ENCODE data around the gene RNF114.
"Not testable (repeated sequence)": the region's sequence is repeated elsewhere in the genome, so short reads cannot be mapped to it uniquely, and the experiment has no call there.

RNF114 gene

DNA sequence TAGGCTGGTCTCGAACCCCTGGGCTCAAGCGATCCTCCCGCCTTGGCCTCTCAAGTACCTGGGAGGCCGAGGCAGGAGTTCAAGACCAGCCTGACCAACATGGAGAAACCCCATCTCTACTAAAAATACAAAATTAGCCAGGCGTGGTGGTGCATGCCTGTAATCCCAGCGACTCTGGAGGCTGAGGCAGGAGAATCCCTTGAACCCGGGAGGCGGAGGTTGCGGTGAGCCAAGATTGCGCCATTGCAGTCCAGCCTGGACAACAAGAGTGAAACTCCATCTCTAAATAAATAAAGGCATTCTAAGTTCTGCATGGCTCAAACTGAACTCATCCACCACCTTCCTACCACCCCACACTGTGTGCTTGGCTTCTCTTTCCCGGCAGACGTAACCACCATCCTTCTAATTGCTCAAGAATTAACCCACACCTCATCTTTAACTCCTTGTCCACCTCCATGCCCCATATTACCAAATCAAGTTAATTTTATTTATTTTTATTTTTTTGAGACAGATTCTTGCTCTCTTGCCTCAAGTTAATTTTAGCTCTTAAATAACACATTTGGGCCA is 19.7 kb downstream of the RNF114 start:
- H3K4me3 ChIP-seq (ENCODE audit: low read depth, low read length); H3K9ac ChIP-seq (ENCODE audit: low read length); H3K27ac ChIP-seq (ENCODE audit: low read depth, low read length); H3K4me1 ChIP-seq (ENCODE audit: control insufficient read depth, insufficient read depth, low read length); H3K27me3 ChIP-seq (ENCODE audit: control insufficient read depth, insufficient read depth, low read length); H3K9me3 ChIP-seq (ENCODE audit: control insufficient read depth, insufficient read depth, low read depth, low read length): not testable (repeated sequence)
- H3K36me3 ChIP-seq (ENCODE audit: control insufficient read depth, insufficient read depth, low read length) = peaks cover 61% of the 10 kb centered on the region

DNA sequence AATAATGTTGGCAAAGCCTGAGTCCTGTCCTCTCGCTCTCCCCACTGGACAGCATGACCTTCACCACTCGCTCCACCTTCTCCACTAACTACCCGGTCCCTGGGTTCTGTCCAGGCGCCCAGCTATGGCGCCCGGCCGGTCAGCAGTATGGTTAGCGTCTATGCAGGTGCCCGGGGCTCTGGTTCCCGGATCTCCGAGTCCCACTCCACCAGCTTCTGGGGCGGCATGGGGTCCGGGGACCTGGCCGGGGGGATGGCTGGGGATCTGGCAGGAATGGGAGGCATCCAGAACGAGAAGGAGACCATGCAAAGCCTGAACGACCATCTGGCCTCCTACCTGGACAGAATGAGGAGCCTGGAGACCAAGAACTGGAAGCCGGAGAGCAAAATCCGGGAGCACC is 20.5 kb downstream of the RNF114 start:
- Histone ChIP-seq H3K9me3 (ENCODE audit: control insufficient read depth, insufficient read depth, low read depth, low read length) (no peaks in the 10 kb centered on the region), H3K36me3 (ENCODE audit: control insufficient read depth, insufficient read depth, low read length) (peaks cover 55% of the 10 kb centered on the region), H3K27ac (ENCODE audit: low read depth, low read length) (no peak overlapping the region), H3K4me3 (ENCODE audit: low read depth, low read length) (no peak overlapping the region), H3K9ac (ENCODE audit: low read length) (no peak overlapping the region), H3K27me3 (ENCODE audit: control insufficient read depth, insufficient read depth, low read length) (no peaks in the 10 kb centered on the region), H3K4me1 (ENCODE audit: control insufficient read depth, insufficient read depth, low read length) (no peaks in the 10 kb centered on the region)

DNA sequence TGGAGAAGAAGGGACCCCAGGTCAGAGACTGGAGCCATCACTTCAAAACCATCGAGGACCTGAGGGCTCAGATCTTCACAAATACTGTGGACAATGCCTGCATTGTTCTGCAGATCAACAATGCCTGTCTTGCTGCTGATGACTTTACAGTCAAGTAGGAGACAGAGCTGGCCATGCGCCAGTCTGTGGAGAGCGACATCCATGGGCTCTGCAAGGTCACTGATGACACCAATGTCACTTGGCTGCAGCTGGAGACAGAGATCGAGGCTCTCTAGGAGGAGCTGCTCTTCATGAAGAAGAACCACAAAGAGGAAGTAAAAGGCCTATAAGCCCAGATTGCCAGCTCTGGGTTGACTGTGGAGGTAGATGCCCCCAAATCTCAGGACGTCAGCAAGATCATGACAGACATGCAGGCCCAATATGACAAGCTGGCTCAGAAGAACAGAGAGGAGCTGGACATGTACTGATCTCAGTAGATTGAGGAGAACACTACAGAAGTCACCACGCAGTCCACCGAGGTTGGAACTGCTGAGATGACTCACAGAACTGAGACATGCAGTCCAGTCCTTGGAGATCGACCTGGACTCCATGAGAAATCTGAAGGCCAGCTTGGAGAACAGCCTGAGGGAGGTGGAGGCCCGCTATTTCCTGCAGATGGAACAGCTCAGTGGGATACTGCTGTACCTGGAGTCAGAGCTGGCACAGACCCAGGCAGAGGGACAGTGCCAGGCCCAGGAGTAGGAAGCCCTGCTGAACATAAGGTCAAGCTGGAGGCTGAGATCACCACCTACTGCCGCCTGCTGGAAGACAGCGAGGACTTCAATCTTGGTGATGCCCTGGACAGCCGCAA is 21.1 kb downstream of the RNF114 start:
- H3K27ac ChIP-seq (ENCODE audit: low read depth, low read length); H3K9me3 ChIP-seq (ENCODE audit: control insufficient read depth, insufficient read depth, low read depth, low read length); H3K4me3 ChIP-seq (ENCODE audit: low read depth, low read length); H3K9ac ChIP-seq (ENCODE audit: low read length); H3K4me1 ChIP-seq (ENCODE audit: control insufficient read depth, insufficient read depth, low read length); H3K27me3 ChIP-seq (ENCODE audit: control insufficient read depth, insufficient read depth, low read length): not testable (repeated sequence)
- H3K36me3 ChIP-seq (ENCODE audit: control insufficient read depth, insufficient read depth, low read length) = peaks cover 49% of the 10 kb centered on the region

DNA sequence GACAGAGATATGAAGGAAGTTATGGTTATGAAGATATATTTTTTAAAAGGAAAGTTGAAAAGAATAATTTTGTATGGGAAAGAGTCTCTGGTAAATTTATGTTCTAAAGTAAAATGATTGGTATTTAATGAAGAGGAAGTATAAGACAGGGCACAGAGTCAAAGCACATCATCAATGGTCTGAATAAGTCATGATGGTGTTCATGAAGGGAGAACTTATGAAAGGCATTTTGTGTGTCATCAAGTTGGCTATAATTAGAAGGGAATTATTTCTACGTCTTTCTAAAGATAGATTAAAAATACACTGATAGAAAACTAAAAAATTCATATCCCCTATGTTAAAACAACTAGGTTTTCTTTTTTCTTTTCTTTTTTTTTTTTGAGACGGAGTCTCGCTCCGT is 25.2 kb downstream of the RNF114 start:
- H3K27me3 ChIP-seq (ENCODE audit: control insufficient read depth, insufficient read depth, low read length) = no peaks in the 10 kb centered on the region
- no peak overlapping the region for H3K27ac ChIP-seq (ENCODE audit: low read depth, low read length)
- H3K9ac ChIP-seq (ENCODE audit: low read length) = no peak overlapping the region
- H3K4me3 ChIP-seq (ENCODE audit: low read depth, low read length) = no peak overlapping the region
- H3K36me3 ChIP-seq (ENCODE audit: control insufficient read depth, insufficient read depth, low read length) = peaks cover 13% of the 10 kb centered on the region
- no peaks in the 10 kb centered on the region for H3K9me3 ChIP-seq (ENCODE audit: control insufficient read depth, insufficient read depth, low read depth, low read length)
- H3K4me1 ChIP-seq (ENCODE audit: control insufficient read depth, insufficient read depth, low read length) = no peaks in the 10 kb centered on the region

DNA sequence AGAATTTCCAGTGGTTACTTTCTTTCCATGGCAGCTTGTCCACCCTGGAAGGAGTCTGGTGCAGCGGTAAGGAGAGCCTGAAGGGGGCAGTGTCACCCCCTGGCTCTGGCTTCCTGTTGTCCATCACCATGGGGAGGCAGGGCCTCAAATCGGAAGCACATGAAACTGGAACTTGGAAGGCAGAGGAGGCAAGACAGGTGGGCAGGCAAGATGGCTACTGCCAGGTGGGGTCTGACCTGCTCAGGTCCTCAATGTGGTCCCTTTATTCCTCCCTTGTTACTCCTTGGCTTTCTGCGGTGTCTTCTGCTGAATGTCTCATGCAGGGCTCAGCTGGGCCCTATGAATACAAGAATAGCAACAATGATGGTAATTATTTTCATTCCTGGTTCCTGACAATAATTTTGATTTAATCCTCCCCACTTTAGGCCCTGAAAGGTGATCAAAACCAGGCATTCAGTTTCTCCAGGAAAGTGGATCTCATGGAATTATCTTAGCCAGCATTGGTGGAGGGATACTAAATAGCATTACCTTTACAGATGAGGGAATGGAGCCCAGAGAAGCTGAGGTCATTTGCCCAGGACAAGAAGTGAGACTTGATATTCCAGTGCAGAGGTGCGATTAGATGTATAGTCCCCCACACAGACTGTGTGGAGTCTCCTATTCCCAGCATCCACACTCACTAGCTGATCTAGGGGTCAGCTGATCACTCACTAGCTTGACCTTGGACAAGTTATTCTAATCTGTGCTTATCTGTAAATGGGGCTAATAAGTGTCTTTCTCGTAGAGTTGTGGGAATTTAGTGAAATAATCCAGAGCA is 29.0 kb downstream of the RNF114 start:
- Histone ChIP-seq H3K36me3 (ENCODE audit: control insufficient read depth, insufficient read depth, low read length) (no peaks in the 10 kb centered on the region), H3K4me3 (ENCODE audit: low read depth, low read length) (no peak overlapping the region)

DNA sequence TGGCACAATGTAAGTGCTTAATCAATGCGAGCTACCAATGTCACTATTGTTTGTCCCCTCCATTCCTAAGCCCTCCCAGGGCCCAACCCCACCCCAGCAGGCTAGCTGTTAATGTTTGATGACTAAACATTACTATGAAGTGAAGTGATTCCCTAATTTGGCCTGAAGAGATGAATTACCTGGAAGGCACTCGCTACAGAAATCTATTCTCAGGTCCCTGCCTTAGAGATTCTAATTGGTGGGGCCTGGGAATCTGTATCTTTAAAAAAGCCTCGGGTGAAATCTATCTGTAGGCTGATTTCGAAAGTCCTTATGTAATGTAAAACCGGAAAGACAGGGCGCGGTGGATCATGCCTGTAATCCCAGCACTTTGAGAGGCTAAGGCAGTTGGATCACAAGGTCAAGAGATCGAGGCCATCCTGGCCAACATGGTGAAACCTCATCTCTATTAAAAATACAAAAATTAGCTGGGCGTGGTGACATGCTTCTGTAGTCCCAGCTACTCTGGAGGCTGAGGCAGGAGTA is 29.6 kb downstream of the RNF114 start:
- Histone ChIP-seq H3K27me3 (ENCODE audit: control insufficient read depth, insufficient read depth, low read length) (no peaks in the 10 kb centered on the region), H3K9ac (ENCODE audit: low read length) (no peak overlapping the region), H3K9me3 (ENCODE audit: control insufficient read depth, insufficient read depth, low read depth, low read length) (no peaks in the 10 kb centered on the region), H3K36me3 (ENCODE audit: control insufficient read depth, insufficient read depth, low read length) (no peaks in the 10 kb centered on the region), H3K4me3 (ENCODE audit: low read depth, low read length) (no peak overlapping the region), H3K4me1 (ENCODE audit: control insufficient read depth, insufficient read depth, low read length) (no peaks in the 10 kb centered on the region), H3K27ac (ENCODE audit: low read depth, low read length) (no peak overlapping the region)

More for the DNA sequence above, 29.0 kb downstream of the RNF114 start:
- no peak overlapping the region for H3K27ac ChIP-seq (ENCODE audit: low read depth, low read length)
- no peaks in the 10 kb centered on the region for H3K9me3 ChIP-seq (ENCODE audit: control insufficient read depth, insufficient read depth, low read depth, low read length)
- H3K4me1 ChIP-seq (ENCODE audit: control insufficient read depth, insufficient read depth, low read length) = no peaks in the 10 kb centered on the region
- H3K9ac ChIP-seq (ENCODE audit: low read length) = no peak overlapping the region
- H3K27me3 ChIP-seq (ENCODE audit: control insufficient read depth, insufficient read depth, low read length) = no peaks in the 10 kb centered on the region

DNA sequence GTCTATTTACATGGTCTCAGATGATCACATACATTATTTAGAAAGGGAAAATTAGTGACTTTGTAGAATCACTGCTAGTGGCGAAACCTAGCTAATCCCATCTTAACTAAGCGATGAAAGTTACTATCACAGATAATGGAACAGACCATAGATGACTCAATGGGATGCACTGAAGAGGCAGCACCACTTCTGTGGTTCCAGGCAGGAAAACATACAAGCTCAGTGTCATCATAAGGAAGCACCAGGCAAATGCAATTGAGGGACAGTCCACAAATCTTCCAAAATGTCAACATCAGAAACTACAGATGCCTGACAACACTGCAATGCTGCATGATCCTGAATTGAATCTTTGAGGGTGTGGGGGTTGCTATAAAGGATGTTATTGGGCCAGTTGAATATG is 30.7 kb downstream of the RNF114 start:
- no peaks in the 10 kb centered on the region for H3K4me1 ChIP-seq (ENCODE audit: control insufficient read depth, insufficient read depth, low read length)
- no peak overlapping the region for H3K27ac ChIP-seq (ENCODE audit: low read depth, low read length)
- H3K4me3 ChIP-seq (ENCODE audit: low read depth, low read length) = no peak overlapping the region
- H3K36me3 ChIP-seq (ENCODE audit: control insufficient read depth, insufficient read depth, low read length) = no peaks in the 10 kb centered on the region
- no peak overlapping the region for H3K9ac ChIP-seq (ENCODE audit: low read length)
- no peaks in the 10 kb centered on the region for H3K9me3 ChIP-seq (ENCODE audit: control insufficient read depth, insufficient read depth, low read depth, low read length)
- no peaks in the 10 kb centered on the region for H3K27me3 ChIP-seq (ENCODE audit: control insufficient read depth, insufficient read depth, low read length)

DNA sequence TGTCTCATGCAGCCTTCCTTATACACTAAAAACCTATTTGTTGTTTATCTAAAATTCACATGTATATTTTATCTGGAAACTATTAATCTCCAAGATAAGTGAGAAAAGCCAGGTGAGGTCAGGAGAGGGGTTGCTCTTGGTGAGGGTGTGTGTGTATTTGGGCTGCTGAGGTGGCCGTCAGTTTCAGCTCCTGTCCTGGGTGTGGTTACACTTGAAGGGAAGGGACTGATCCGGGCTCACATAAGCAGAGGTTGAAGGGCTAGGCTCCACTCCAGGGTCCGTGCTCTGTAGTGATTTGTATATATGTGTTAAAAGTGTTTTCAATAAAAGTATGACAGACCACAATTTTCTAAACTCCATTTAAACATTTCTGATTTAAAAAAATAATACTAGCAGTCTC is 33.0 kb downstream of the RNF114 start:
- Histone ChIP-seq H3K9me3 (ENCODE audit: control insufficient read depth, insufficient read depth, low read depth, low read length) (no peaks in the 10 kb centered on the region), H3K27ac (ENCODE audit: low read depth, low read length) (no peak overlapping the region), H3K36me3 (ENCODE audit: control insufficient read depth, insufficient read depth, low read length) (no peaks in the 10 kb centered on the region), H3K4me1 (ENCODE audit: control insufficient read depth, insufficient read depth, low read length) (no peaks in the 10 kb centered on the region), H3K27me3 (ENCODE audit: control insufficient read depth, insufficient read depth, low read length) (no peaks in the 10 kb centered on the region), H3K9ac (ENCODE audit: low read length) (no peak overlapping the region), H3K4me3 (ENCODE audit: low read depth, low read length) (no peak overlapping the region)

DNA sequence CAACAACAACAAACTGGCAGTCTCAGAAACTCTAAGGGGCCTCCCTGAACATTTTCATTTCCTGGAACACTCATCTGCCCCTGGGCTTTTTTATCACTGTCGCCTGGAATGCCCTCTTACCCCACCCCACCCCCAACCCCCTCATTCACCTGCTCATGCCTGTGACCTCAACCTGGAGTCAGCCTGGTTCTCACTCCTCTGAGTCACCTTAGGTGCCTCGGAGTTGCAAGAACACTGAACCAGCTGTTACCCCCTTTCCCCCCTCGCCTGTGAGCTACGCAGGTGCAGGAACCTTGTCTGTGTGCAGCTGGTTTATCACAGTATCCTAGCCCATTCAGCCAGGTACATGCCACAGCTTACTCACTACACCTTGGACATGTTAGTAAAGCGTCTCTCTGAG is 33.7 kb downstream of the RNF114 start:
- H3K9ac ChIP-seq (ENCODE audit: low read length) = no peak overlapping the region
- H3K36me3 ChIP-seq (ENCODE audit: control insufficient read depth, insufficient read depth, low read length) = no peaks in the 10 kb centered on the region
- no peak overlapping the region for H3K4me3 ChIP-seq (ENCODE audit: low read depth, low read length)
- H3K27me3 ChIP-seq (ENCODE audit: control insufficient read depth, insufficient read depth, low read length) = no peaks in the 10 kb centered on the region
- no peaks in the 10 kb centered on the region for H3K9me3 ChIP-seq (ENCODE audit: control insufficient read depth, insufficient read depth, low read depth, low read length)
- H3K27ac ChIP-seq (ENCODE audit: low read depth, low read length) = no peak overlapping the region
- no peaks in the 10 kb centered on the region for H3K4me1 ChIP-seq (ENCODE audit: control insufficient read depth, insufficient read depth, low read length)

DNA sequence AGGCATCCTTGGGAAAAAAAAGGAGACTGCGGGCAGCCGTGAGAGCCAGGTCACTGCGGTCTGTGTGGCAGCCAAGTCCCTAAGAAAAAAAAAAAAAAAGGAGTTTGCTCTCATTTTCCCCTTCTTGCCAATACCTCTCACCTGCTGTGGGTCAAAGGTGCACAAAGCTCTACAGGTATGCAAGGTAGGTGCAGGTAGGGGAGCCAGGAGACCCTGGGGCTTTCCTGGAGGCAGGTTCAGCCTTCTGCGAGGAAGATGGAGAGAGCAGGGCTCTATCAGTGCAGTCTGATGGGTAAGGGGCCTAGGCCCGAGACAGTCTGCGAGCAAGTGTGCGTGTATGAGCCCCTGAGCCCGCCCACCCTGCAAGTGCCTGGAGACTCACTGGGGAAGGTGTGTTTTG is 34.3 kb downstream of the RNF114 start:
- H3K27me3 ChIP-seq (ENCODE audit: control insufficient read depth, insufficient read depth, low read length) = no peaks in the 10 kb centered on the region
- H3K9ac ChIP-seq (ENCODE audit: low read length) = no peak overlapping the region

DNA sequence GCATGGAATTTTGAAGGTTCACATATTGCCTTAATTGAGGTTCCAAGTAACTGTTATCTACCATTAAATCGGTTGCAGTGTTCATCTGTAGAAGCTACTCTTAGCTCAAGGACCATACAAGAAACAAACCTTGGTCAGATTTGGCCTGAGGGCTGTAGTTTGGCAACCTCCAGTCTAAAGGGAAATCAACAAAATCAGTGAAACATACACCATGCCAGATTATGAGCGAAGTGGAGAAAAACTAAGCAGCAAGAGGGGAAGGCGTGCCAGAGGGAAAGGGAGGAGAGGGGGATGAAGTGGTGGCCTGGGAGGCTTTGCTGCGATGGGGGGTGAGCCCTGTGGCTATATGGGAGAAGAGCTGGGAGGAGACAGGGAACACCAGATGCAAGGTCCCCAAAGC is 37.8 kb downstream of the RNF114 start:
- H3K4me1 ChIP-seq (ENCODE audit: control insufficient read depth, insufficient read depth, low read length) = no peaks in the 10 kb centered on the region
- no peak overlapping the region for H3K27ac ChIP-seq (ENCODE audit: low read depth, low read length)
- no peak overlapping the region for H3K9ac ChIP-seq (ENCODE audit: low read length)
- no peaks in the 10 kb centered on the region for H3K27me3 ChIP-seq (ENCODE audit: control insufficient read depth, insufficient read depth, low read length)
- no peaks in the 10 kb centered on the region for H3K36me3 ChIP-seq (ENCODE audit: control insufficient read depth, insufficient read depth, low read length)
- H3K9me3 ChIP-seq (ENCODE audit: control insufficient read depth, insufficient read depth, low read depth, low read length) = no peaks in the 10 kb centered on the region
- H3K4me3 ChIP-seq (ENCODE audit: low read depth, low read length) = no peak overlapping the region

More for the DNA sequence above, 34.3 kb downstream of the RNF114 start:
- Histone ChIP-seq H3K4me1 (ENCODE audit: control insufficient read depth, insufficient read depth, low read length) (no peaks in the 10 kb centered on the region), H3K27ac (ENCODE audit: low read depth, low read length) (no peak overlapping the region), H3K4me3 (ENCODE audit: low read depth, low read length) (no peak overlapping the region), H3K36me3 (ENCODE audit: control insufficient read depth, insufficient read depth, low read length) (no peaks in the 10 kb centered on the region), H3K9me3 (ENCODE audit: control insufficient read depth, insufficient read depth, low read depth, low read length) (no peaks in the 10 kb centered on the region)

Data from HUES6 (cell line).